Gastroesophageal sphincter (tissue), 4 donors: Measurements from ENCODE around the gene DDX56. TPM values are rescaled to one million over a fixed set of nuclear protein-coding genes. Genes with fewer than 3 reads are reported as not detected.

Experiments used
- ATAC-seq: fragments of 150-250 bp; one replicate; pipeline ENCODE4 v1.9.1; 2016; ENCODE audit warnings: mild to moderate bottlenecking, moderate library complexity
- H3K27ac ChIP-seq, 4 donors: fragments of 200-600 bp; sonication (generic) in 3 of 4; 1 replicate in 3 of 4; 2 replicates in 1 of 4; pipeline ENCODE4 v1.5.1; 2016 to 2019
- H3K27me3 ChIP-seq: fragments of 200-600 bp; sonication (generic); one replicate; pipeline ENCODE4 v1.5.1; 2019
- H3K36me3 ChIP-seq, 2 donors: fragments of 200-600 bp; sonication (generic); one replicate each; pipeline ENCODE4 v1.5.1; 2019; ENCODE audit warnings: control low read depth in 1 of 2
- H3K4me1 ChIP-seq, 3 donors: fragments of 200-600 bp; sonication (generic); 1 replicate in 2 of 3; 2 replicates in 1 of 3; pipeline ENCODE4 v1.5.1; 2016 to 2019; ENCODE audit warnings: control low read depth in 2 of 3
- H3K4me3 ChIP-seq, 2 donors: fragments of 200-600 bp; sonication (generic); one replicate each; pipeline ENCODE4 v1.5.1; 2019; ENCODE audit warnings: mild to moderate bottlenecking in 1 of 2, moderate library complexity in 1 of 2
- H3K9me3 ChIP-seq, 3 donors: fragments of 200-600 bp; sonication (generic); one replicate each; pipeline ENCODE4 v1.5.1; 2017 to 2019; ENCODE audit warnings: control low read depth in 2 of 3
- CTCF ChIP-seq, 4 experiments: fragments of 200-600 bp in 2 of 4; fragments of 450-650 bp in 2 of 4; sonication (generic) in 1 of 4; IDR thresholded peaks; one replicate each; pipeline ENCODE4 v1.5.1; 2017 to 2019; ENCODE audit warnings: antibody characterized with exemption in 4 of 4, mild to moderate bottlenecking in 2 of 4, moderate library complexity in 2 of 4
- EP300 ChIP-seq: sonication (generic); formaldehyde crosslinking; IDR thresholded peaks from one replicate; pipeline ENCODE4 v1.6.1; 2017; ENCODE audit warnings: antibody characterized with exemption, mild to moderate bottlenecking
- POLR2A ChIP-seq, 2 donors: fragments of 450-650 bp; IDR thresholded peaks; one replicate each; pipeline ENCODE4 v1.6.1; 2017; ENCODE audit warnings: antibody characterized with exemption in 2 of 2, mild to moderate bottlenecking in 2 of 2, moderate library complexity in 1 of 2
- POLR2AphosphoS5 ChIP-seq: sonication (generic); formaldehyde crosslinking; IDR thresholded peaks from one replicate; pipeline ENCODE4 v1.6.1; 2017; ENCODE audit warnings: antibody characterized with exemption
- WGBS, 2 donors: methylation state at CpG; one replicate each; pipeline ENCODE4 v1.1.5; 2018; ENCODE audit warnings: low coverage in 1 of 2; 5-methylcytosine and 5-hydroxymethylcytosine counted together
- total RNA-seq, 4 donors: library from RNA; depleted of rRNA; stranded (reverse); fragments of >200 nt; gene quantifications; one replicate each; pipeline ENCODE4 v1.1.0, GENCODE V29; 2016

DDX56 gene
- total RNA-seq, 4 donors from 2014 or later = 34.2 to 46.4 (median 41.4) TPM

DNA sequence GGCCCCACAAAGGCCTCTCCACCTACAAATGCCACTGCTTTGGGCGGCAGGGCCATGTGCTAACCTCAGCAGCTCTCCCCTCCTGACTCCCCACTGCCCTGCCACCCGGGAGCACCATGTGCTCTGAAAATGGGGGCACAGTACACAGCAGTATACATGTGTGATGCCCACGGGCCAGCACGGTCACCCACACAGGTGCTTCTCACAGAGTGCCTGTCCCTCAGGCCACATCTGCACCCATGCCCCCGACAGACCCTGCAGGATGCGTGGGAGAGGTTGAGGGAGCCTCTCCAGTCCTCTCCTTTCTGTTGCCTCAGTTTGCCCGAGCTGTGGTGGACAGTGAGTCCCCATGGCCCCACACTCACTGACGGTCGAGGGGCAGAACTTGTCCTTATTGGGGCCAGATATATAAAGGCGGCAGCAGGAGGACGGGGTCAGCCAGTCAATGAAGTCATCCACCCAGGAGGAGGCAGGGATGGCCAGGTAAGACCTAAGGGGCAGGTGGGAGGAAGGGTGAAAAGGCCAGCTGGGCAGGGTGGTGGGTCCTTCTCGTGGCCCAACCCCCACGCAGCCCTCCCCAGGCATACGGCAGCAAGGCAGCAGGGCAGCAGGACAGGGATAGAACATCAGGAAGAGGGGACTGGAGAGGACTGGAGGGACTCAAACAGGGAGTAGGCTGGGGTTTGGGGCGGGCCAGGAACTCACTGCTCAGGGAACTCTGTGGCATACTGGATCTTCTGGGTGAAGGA lies 52.2 kb downstream of the DDX56 start:
- peaks cover 0 to 3% of the 10 kb centered on the region in 2 donors for H3K36me3 ChIP-seq
- WGBS, 2 donors = 72 to 83% methylated on average over 2 to 8 of the region's 15 CpGs
- H3K4me3 ChIP-seq = no peak overlapping the region
- H3K27me3 ChIP-seq = no peaks in the 10 kb centered on the region
- H3K9me3 ChIP-seq = peaks cover 0 to 28% (median 0%) of the 10 kb centered on the region in 3 donors
- TF ChIP-seq CTCF (IDR thresholded peaks at IDR 0.05) (no peak), POLR2A (IDR thresholded peaks at IDR 0.05) (no peak), EP300 (no peak), POLR2AphosphoS5 (no peak)
- ATAC-seq = no peak
- H3K4me1 ChIP-seq = no peaks in the 10 kb centered on the region
- H3K27ac ChIP-seq = no peak overlapping the region

- no peak for ATAC-seq
- WGBS, 2 donors = 86% methylated on average over 2 of the region's 5 CpGs; no CpG with 5 or more reads in 1 of the 2 donors
- H3K27ac ChIP-seq = no peak overlapping the region
- no peaks in the 10 kb centered on the region for H3K27me3 ChIP-seq
- peaks cover 0 to 3% of the 10 kb centered on the region in 2 donors for H3K36me3 ChIP-seq
- H3K4me3 ChIP-seq = no peak overlapping the region
- no peak for TF ChIP-seq POLR2A (IDR thresholded peaks at IDR 0.05)
- no peak for TF ChIP-seq CTCF (IDR thresholded peaks at IDR 0.05)
- TF ChIP-seq POLR2AphosphoS5 = no peak
- no peak for TF ChIP-seq EP300
- peaks cover 0 to 18% (median 0%) of the 10 kb centered on the region in 3 donors for H3K9me3 ChIP-seq
- H3K4me1 ChIP-seq = no peaks in the 10 kb centered on the region
These were observed 53.1 kb downstream of the DDX56 start for GRCh38 chr7:44520574-44520973.

DNA sequence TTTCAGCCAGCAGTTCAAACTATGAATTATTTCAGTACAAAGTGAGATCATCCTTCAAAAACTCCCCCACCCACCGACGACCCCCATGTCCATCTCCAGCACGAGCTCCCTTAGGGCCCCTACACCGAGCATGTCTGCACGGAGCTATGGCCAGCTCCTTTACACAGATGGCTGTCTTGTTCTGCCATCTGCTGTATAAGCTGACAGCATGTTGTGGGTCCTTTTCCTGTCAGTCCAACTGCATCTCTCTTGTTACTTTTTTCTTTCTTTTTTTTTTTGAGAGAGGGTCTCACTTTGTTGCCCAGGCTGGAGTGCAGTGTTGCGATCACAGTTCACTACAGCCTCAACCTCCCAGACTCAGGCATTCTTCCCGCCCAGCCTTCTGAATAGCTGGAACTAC lies 54.2 kb downstream of the DDX56 start:
- H3K27me3 ChIP-seq = no peaks in the 10 kb centered on the region
- WGBS, 2 donors = 38 to 47% methylated on average over 3 to 6 of the region's 7 CpGs
- ATAC-seq = no peak
- H3K4me3 ChIP-seq = no peak overlapping the region
- peaks cover 0 to 8% (median 0%) of the 10 kb centered on the region in 3 donors for H3K9me3 ChIP-seq
- no peaks in the 10 kb centered on the region for H3K4me1 ChIP-seq
- H3K36me3 ChIP-seq = peaks cover 0 to 3% of the 10 kb centered on the region in 2 donors
- TF ChIP-seq CTCF (IDR thresholded peaks at IDR 0.05) = no peak
- no peak for TF ChIP-seq POLR2AphosphoS5
- no peak for TF ChIP-seq EP300
- TF ChIP-seq POLR2A (IDR thresholded peaks at IDR 0.05) = no peak
- no peak overlapping the region for H3K27ac ChIP-seq

- H3K27me3 ChIP-seq = no peaks in the 10 kb centered on the region
- TF ChIP-seq POLR2A (IDR thresholded peaks at IDR 0.05) = no peak
- no peak for TF ChIP-seq CTCF (IDR thresholded peaks at IDR 0.05)
- no peak for TF ChIP-seq EP300
- no peak for TF ChIP-seq POLR2AphosphoS5
- ATAC-seq = no peak
- 64 to 77% methylated on average over 3 of the region's 3 CpGs for WGBS, 2 donors
- no peaks in the 10 kb centered on the region for H3K9me3 ChIP-seq
- H3K4me1 ChIP-seq = no peaks in the 10 kb centered on the region
- no peak overlapping the region for H3K27ac ChIP-seq
- H3K36me3 ChIP-seq = peaks cover 0 to 3% of the 10 kb centered on the region in 2 donors
- H3K4me3 ChIP-seq = no peak overlapping the region
These were observed 54.9 kb downstream of the DDX56 start for GRCh38 chr7:44518761-44519160.

- Histone ChIP-seq H3K4me1 (no peaks in the 10 kb centered on the region), H3K27ac (no peak overlapping the region), H3K4me3 (no peak overlapping the region), H3K27me3 (no peaks in the 10 kb centered on the region), H3K36me3 (peaks cover 0 to 3% of the 10 kb centered on the region in 2 donors), H3K9me3 (no peaks in the 10 kb centered on the region)
- TF ChIP-seq POLR2AphosphoS5 (no peak), EP300 (no peak), POLR2A (IDR thresholded peaks at IDR 0.05) (no peak), CTCF (IDR thresholded peaks at IDR 0.05) (no peak)
- ATAC-seq = no peak
- WGBS, 2 donors = no CpG with 5 or more reads among the region's 8 CpGs
These were observed 56.5 kb downstream of the DDX56 start for GRCh38 chr7:44517175-44517574.
